Peyer's patch (tissue), 4 donors: ENCODE measurements around the gene EZH2. TPM values are rescaled to one million over a fixed set of nuclear protein-coding genes. Genes with fewer than 3 reads are reported as not detected.

Experiments used
- DNase-seq, 3 donors: peaks; one replicate each; pipeline ENCODE4 v3.0.0-alpha.2; 2017 to 2019
- H3K27ac ChIP-seq, 4 donors: fragments of 200-600 bp; sonication (generic); one replicate each; pipeline ENCODE4 v1.5.1; 2016 to 2019
- H3K27me3 ChIP-seq, 2 donors: fragments of 200-600 bp; sonication (generic); one replicate each; pipeline ENCODE4 v1.5.1; 2019
- H3K36me3 ChIP-seq, 3 donors: fragments of 200-600 bp; sonication (generic); one replicate each; pipeline ENCODE4 v1.5.1; 2016 to 2019
- H3K4me1 ChIP-seq, 4 donors: fragments of 200-600 bp; sonication (generic); one replicate each; pipeline ENCODE4 v1.5.1; 2016 to 2019
- H3K4me3 ChIP-seq, 4 donors: fragments of 200-600 bp; sonication (generic); 1 replicate in 3 of 4; 2 replicates in 1 of 4; pipeline ENCODE4 v1.5.1; 2016 to 2019; ENCODE audit warnings: mild to moderate bottlenecking in 1 of 4
- H3K9me3 ChIP-seq, 4 donors: fragments of 200-600 bp; sonication (generic); one replicate each; pipeline ENCODE4 v1.5.1; 2016 to 2019; ENCODE audit warnings: mild to moderate bottlenecking in 1 of 4
- CTCF ChIP-seq, 6 experiments: fragments of 450-650 bp in 4 of 6; fragments of 200-600 bp in 2 of 6; sonication (generic) in 1 of 6; IDR thresholded peaks; one replicate each; pipeline ENCODE4 v1.5.1; 2017 to 2019; ENCODE audit warnings: antibody characterized with exemption in 6 of 6, mild to moderate bottlenecking in 3 of 6, moderate library complexity in 1 of 6
- POLR2A ChIP-seq, 2 donors: fragments of 450-650 bp; IDR thresholded peaks; one replicate each; pipeline ENCODE4 v1.5.1; 2017; ENCODE audit warnings: antibody characterized with exemption in 2 of 2, mild to moderate bottlenecking in 2 of 2, moderate library complexity in 2 of 2
- total RNA-seq, 4 donors: library from RNA; depleted of rRNA; stranded (reverse); fragments of >200 nt; gene quantifications; one replicate each; pipeline ENCODE4 v1.1.0, GENCODE V29; 2016

EZH2 gene
- total RNA-seq, 4 donors from 2014 or later = 7.4 to 30.5 (median 8.2) TPM

DNA sequence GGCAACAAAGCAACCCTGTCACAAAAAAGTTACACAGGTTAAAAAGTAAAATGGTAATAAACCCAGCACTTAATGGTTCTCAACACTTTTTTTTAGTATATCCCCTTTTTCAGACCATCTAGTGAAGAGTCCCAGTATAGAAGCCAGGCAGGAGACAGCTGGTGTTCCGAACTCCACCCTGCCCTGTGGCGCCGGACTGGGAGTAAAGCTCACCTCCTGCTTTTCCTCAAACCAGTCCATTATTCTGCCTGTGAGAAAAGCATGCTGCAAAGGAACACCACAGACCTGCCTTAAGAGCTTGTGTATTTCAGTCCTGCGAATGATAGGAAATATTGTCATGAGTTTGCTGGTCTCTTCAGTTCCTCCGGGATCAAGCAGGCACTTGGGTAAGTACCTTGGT, 81.0 kb downstream of the EZH2 start:
- H3K27ac ChIP-seq = no peak overlapping the region
- H3K4me1 ChIP-seq = no peaks in the 10 kb centered on the region
- H3K9me3 ChIP-seq = no peaks in the 10 kb centered on the region
- H3K27me3 ChIP-seq = no peaks in the 10 kb centered on the region
- TF ChIP-seq POLR2A (IDR thresholded peaks at IDR 0.05) = no peak
- TF ChIP-seq CTCF (IDR thresholded peaks at IDR 0.05) = no peak
- DNase-seq = no peak
- H3K4me3 ChIP-seq = no peak overlapping the region
- H3K36me3 ChIP-seq = peaks cover 0 to 51% (median 0%) of the 10 kb centered on the region in 3 donors

DNA sequence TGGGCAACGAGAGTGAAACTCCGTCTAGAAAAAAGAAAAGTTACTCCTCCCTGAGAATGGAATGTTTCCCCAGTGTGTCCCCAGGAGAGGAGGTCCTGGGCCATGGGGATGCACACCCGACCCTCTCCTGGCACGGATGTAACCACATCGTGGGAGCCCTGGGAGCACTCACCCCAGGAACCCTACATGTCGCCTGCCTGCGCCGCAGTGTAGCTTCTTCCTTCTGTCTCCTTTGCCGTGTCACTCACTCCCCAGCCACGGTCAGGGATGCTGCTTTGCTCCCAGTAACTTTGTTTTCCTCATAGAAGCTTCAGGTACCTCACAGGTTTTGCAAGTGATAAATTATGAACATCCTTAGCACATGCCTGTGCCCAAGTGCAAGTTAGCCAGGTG, 82.0 kb downstream of the EZH2 start:
- H3K27me3 ChIP-seq = no peaks in the 10 kb centered on the region
- peaks cover 0 to 53% (median 0%) of the 10 kb centered on the region in 3 donors for H3K36me3 ChIP-seq

DNA sequence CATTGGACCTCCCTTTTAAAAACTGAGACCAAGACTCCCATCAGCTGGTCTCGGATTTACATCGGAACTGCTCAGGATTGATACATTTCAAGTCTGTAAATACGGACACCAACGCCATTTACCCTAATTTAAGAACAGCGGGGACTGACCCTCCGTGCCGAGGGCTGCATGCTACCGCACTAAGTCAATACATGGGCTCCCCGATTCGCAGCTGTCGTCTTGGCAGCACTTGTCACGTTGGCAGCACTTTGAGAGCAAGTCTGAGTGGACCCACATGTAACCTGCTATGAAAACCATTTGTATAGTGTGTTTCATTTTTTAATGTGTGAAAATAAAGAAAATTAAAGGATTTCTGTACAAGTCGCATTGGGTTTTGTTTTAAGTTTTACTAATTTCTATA, 83.4 kb downstream of the EZH2 start:
- H3K27me3 ChIP-seq = no peaks in the 10 kb centered on the region
- DNase-seq = no peak
- H3K4me3 ChIP-seq = no peak overlapping the region
- H3K36me3 ChIP-seq = peaks cover 0 to 60% (median 0%) of the 10 kb centered on the region in 3 donors
- no peaks in the 10 kb centered on the region for H3K9me3 ChIP-seq
- H3K27ac ChIP-seq = no peak overlapping the region
- TF ChIP-seq CTCF (IDR thresholded peaks at IDR 0.05) (no peak), POLR2A (IDR thresholded peaks at IDR 0.05) (no peak)
- no peaks in the 10 kb centered on the region for H3K4me1 ChIP-seq

More for the DNA sequence above, 82.0 kb downstream of the EZH2 start:
- no peaks in the 10 kb centered on the region for H3K4me1 ChIP-seq
- DNase-seq = no peak
- H3K4me3 ChIP-seq = no peak overlapping the region
- TF ChIP-seq POLR2A (IDR thresholded peaks at IDR 0.05) = no peak
- no peak for TF ChIP-seq CTCF (IDR thresholded peaks at IDR 0.05)
- no peak overlapping the region for H3K27ac ChIP-seq
- no peaks in the 10 kb centered on the region for H3K9me3 ChIP-seq

DNA sequence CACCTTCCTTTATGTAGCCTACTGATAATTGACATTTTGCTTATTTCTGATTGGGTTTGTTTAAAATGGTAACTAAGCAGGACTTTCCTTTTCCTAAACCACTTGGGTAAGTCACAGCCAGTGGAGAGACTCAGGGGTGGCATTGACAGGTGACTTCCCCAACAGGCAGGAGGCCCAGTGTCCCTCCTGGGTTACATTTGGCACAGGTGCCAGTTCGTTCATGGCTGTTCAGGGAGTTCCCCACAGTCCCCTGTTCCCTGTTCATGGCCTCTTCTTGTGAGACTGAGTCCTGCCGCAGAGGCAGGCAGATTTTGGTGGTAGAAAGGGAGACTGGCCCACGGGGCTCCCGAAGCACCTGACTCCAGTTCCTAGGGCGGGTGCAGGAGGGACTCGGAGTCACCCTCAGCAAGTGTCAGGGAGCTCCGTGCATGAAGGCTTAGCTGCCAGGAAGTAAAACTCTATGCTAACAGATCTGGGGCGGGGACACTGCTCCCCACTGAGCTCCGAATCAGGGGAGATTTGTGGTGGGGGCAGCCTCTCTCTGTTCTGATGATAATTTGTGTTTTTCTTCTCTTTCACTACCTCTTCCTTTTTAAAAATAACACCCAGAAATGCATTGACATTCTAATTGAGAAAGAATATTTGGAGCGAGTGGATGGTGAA, 84.1 kb downstream of the EZH2 start:
- no peak for DNase-seq
- TF ChIP-seq CTCF (IDR thresholded peaks at IDR 0.05) (no peak), POLR2A (IDR thresholded peaks at IDR 0.05) (no peak)
- Histone ChIP-seq H3K27ac (no peak overlapping the region), H3K4me3 (no peak overlapping the region), H3K9me3 (no peaks in the 10 kb centered on the region), H3K27me3 (no peaks in the 10 kb centered on the region), H3K4me1 (no peaks in the 10 kb centered on the region), H3K36me3 (peaks cover 0 to 60% (median 0%) of the 10 kb centered on the region in 3 donors)

GRCh38 chr7:148796841-148797240, 87.2 kb downstream of the EZH2 start:
- Histone ChIP-seq H3K4me1 (no peaks in the 10 kb centered on the region), H3K27me3 (no peaks in the 10 kb centered on the region), H3K4me3 (no peak overlapping the region), H3K27ac (no peak overlapping the region), H3K9me3 (no peaks in the 10 kb centered on the region), H3K36me3 (peaks cover 0 to 89% (median 0%) of the 10 kb centered on the region in 3 donors)
- DNase-seq = no peak
- TF ChIP-seq POLR2A (IDR thresholded peaks at IDR 0.05) = no peak
- no peak for TF ChIP-seq CTCF (IDR thresholded peaks at IDR 0.05)
